Smooth muscle cell (in vitro differentiated cells): ENCODE data around the gene EIF4H. TPM values are rescaled to one million over a fixed set of nuclear protein-coding genes. Genes with fewer than 3 reads are reported as not detected.
A peak's percentile ranks its signal among the peaks of the same experiment; 100 is the strongest.

Experiments
- DNase-seq: peaks from one replicate; lab custom pipeline; 2025; ENCODE audit not compliant: unreplicated experiment; lab: John Stamatoyannopoulos, UW
- H2AFZ ChIP-seq: fragments of 200-600 bp; sonication (generic); 2 replicates; pipeline ENCODE4 v1.6.0; 2016; ENCODE audit warnings: antibody characterized with exemption, low read depth, mild to moderate bottlenecking
- H3F3A ChIP-seq: fragments of 200-600 bp; sonication (generic); 2 replicates; pipeline ENCODE4 v1.6.0; 2017; ENCODE audit warnings: antibody characterized with exemption, low read depth
- H3K27ac ChIP-seq: fragments of 200-600 bp; sonication (generic); 2 replicates; pipeline ENCODE4 v1.5.1; 2016; ENCODE audit warnings: low read depth, mild to moderate bottlenecking
- H3K27me3 ChIP-seq: fragments of 200-600 bp; sonication (generic); 2 replicates; pipeline ENCODE4 v1.6.1; 2016; ENCODE audit warnings: low read depth, mild to moderate bottlenecking
- H3K36me3 ChIP-seq: fragments of 200-600 bp; sonication (generic); 2 replicates; pipeline ENCODE4 v1.5.1; 2016; ENCODE audit warnings: low read depth
- H3K4me1 ChIP-seq: fragments of 200-600 bp; sonication (generic); 2 replicates; pipeline ENCODE4 v1.5.1; 2016; ENCODE audit warnings: low read depth
- H3K4me2 ChIP-seq: fragments of 200-600 bp; sonication (generic); 2 replicates; pipeline ENCODE4 v1.6.0; 2016; ENCODE audit warnings: mild to moderate bottlenecking
- H3K4me3 ChIP-seq: fragments of 200-600 bp; sonication (generic); 2 replicates; pipeline ENCODE4 v1.5.1; 2016; ENCODE audit warnings: mild to moderate bottlenecking
- H3K79me2 ChIP-seq: fragments of 200-600 bp; sonication (generic); 2 replicates; pipeline ENCODE4 v1.6.0; 2016; ENCODE audit warnings: low read depth, mild to moderate bottlenecking
- H3K9ac ChIP-seq: fragments of 200-600 bp; sonication (generic); 2 replicates; pipeline ENCODE4 v1.6.0; 2016; ENCODE audit warnings: low read depth
- H3K9me3 ChIP-seq: fragments of 200-600 bp; sonication (generic); replicated peaks from 2 replicates; pipeline ENCODE4 v1.5.1; 2016; ENCODE audit warnings: low read depth
- H4K20me1 ChIP-seq: fragments of 200-600 bp; sonication (generic); 2 replicates; pipeline ENCODE4 v1.6.0; 2016; ENCODE audit warnings: low read depth
- CTCF ChIP-seq: fragments of 200-600 bp; sonication (generic); IDR thresholded peaks from 2 replicates; pipeline ENCODE4 v1.5.1; 2017; ENCODE audit warnings: borderline replicate concordance, mild to moderate bottlenecking, antibody characterized with exemption; ENCODE audit not compliant: insufficient read depth, poor library complexity, severe bottlenecking
- WGBS: methylation state at CpG from one replicate; pipeline ENCODE4 v1.1.7; 2016; ENCODE audit warnings: low lambda C conversion rate; 5-methylcytosine and 5-hydroxymethylcytosine counted together
- polyA plus RNA-seq: library from polyadenylated mRNA; unstranded; fragments of >200 nt; fragmentation: Nextera tagmentation; extraction: Ambion mirVana; gene quantifications from 2 replicates; pipeline ENCODE4 v1.2.1, GENCODE V29; 2016
- total RNA-seq: library from RNA; depleted of rRNA; stranded (reverse); fragments of >200 nt; gene quantifications from 2 replicates; pipeline ENCODE4 v1.2.3, GENCODE V29; 2014

EIF4H gene
- total and polyA plus RNA-seq, 2 experiments from 2014 or later, result 168 to 222 TPM

GRCh38 chr7:74233655-74234285 lies 59.6 kb downstream of the EIF4H start:
- peak overlapping the region; percentile 62 for H3K4me2 ChIP-seq
- no peaks in the 10 kb centered on the region for H3K36me3 ChIP-seq
- 41% methylated on average over 13 of the region's 13 CpGs for WGBS

DNA sequence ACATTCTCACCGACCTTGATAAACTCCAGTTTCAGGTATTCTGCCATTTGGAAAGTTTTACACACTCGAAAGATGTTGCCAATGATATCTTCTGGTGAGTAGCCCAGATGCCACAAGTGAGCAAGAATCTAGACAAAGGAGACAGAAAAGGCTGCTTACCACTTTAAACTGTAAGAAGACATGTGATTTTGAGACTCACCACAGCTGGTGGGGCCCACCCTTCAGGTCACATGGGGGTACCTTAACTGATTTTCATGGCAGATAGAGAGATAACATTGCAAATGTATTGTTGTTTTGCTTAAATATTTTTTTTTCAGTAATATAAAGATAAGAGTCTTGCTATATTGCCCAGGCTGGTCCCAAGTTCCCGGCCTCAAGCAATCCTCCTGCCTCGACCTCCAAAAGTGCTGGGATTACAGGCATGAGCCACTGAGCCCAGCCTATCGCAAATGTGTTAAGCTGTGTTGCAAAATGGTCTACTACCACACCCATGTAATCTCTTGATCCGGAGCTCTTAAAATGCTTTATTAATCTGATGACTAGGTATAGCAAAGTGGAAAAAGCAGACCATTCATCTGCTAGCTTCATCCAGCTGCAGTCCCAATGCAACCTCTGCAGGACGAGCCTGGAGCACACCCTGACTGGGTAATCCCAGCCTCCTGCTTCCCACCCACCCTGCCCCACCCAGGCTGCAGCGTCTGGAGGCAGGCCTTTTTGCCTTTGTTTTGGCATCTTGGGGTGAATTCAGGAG lies 61.5 kb downstream of the EIF4H start:
- no peaks in the 10 kb centered on the region for H3K36me3 ChIP-seq
- no peak overlapping the region for H3K27ac ChIP-seq
- no peak for TF ChIP-seq CTCF
- no peaks in the 10 kb centered on the region for H3K79me2 ChIP-seq
- no peak overlapping the region for H3K4me3 ChIP-seq
- H3K27me3 ChIP-seq, result no peaks in the 10 kb centered on the region
- peaks cover 6% of the 10 kb centered on the region for H3F3A ChIP-seq
- H3K4me2 ChIP-seq, result no peak overlapping the region
- 90% methylated on average over 8 of the region's 8 CpGs for WGBS
- H3K9me3 ChIP-seq, result no peaks in the 10 kb centered on the region
- peaks cover 25% of the 10 kb centered on the region for H4K20me1 ChIP-seq
- no peak overlapping the region for H3K9ac ChIP-seq
- no peak for DNase-seq
- no peaks in the 10 kb centered on the region for H3K4me1 ChIP-seq
- H2AFZ ChIP-seq, result no peak overlapping the region

More at GRCh38 chr7:74233655-74234285, 59.6 kb downstream of the EIF4H start:
- no peaks in the 10 kb centered on the region for H3K27me3 ChIP-seq
- no peak for TF ChIP-seq CTCF
- peaks cover 25% of the 10 kb centered on the region for H4K20me1 ChIP-seq
- no peak overlapping the region for H2AFZ ChIP-seq
- peaks cover 6% of the 10 kb centered on the region for H3F3A ChIP-seq
- no peaks in the 10 kb centered on the region for H3K4me1 ChIP-seq
- no peak for DNase-seq
- no peaks in the 10 kb centered on the region for H3K79me2 ChIP-seq
- no peak overlapping the region for H3K9ac ChIP-seq
- H3K9me3 ChIP-seq, result no peaks in the 10 kb centered on the region
- H3K27ac ChIP-seq, result peak overlapping the region; percentile 40
- no peak overlapping the region for H3K4me3 ChIP-seq

- Histone ChIP-seq H3K36me3 (no peaks in the 10 kb centered on the region), H2AFZ (no peak overlapping the region), H3K27me3 (no peaks in the 10 kb centered on the region), H3K4me1 (no peaks in the 10 kb centered on the region), H3K4me2 (no peak overlapping the region), H3K9ac (no peak overlapping the region), H3K9me3 (no peaks in the 10 kb centered on the region), H3K79me2 (no peaks in the 10 kb centered on the region), H3K27ac (no peak overlapping the region), H3F3A (peaks cover 6% of the 10 kb centered on the region), H4K20me1 (peaks cover 25% of the 10 kb centered on the region), H3K4me3 (no peak overlapping the region)
- WGBS, result 96% methylated on average over 3 of the region's 3 CpGs
- DNase-seq, result no peak
- no peak for TF ChIP-seq CTCF
Observed at GRCh38 chr7:74236284-74236683, 62.1 kb downstream of the EIF4H start.
